ENCODE results near the gene DCDC1.

DCDC1 gene

GRCh38 chr11:31267720-31268119 is 101.8 kb downstream of the DCDC1 start:
- no peaks in the 10 kb centered on the region for H3K4me1 ChIP-seq (ENCODE audit: control insufficient read depth in 5 of 5, insufficient read depth in 5 of 5, low read length in 5 of 5)
- peaks cover 0 to 6% (median 3%) of the 10 kb centered on the region in 5 donors for H3K9me3 ChIP-seq (ENCODE audit: control insufficient read depth in 5 of 5, low read length in 5 of 5)
- no peaks in the 10 kb centered on the region for H3K27me3 ChIP-seq (ENCODE audit: control insufficient read depth in 5 of 5, insufficient read depth in 4 of 5, low read length in 5 of 5)
- H3K27ac ChIP-seq (ENCODE audit: low read depth, low read length), result no peak overlapping the region
- H3K36me3 ChIP-seq (ENCODE audit: control insufficient read depth in 5 of 5, insufficient read depth in 5 of 5, low read length in 5 of 5), result no peaks in the 10 kb centered on the region
- H3K9ac ChIP-seq (ENCODE audit: low read length in 5 of 5), result no peak overlapping the region
- no peak overlapping the region for H3K4me3 ChIP-seq (ENCODE audit: low read depth in 1 of 5, low read length in 5 of 5)

GRCh38 chr11:31264834-31265233 is 104.7 kb downstream of the DCDC1 start:
- Histone ChIP-seq H3K27me3 (ENCODE audit: control insufficient read depth in 5 of 5, insufficient read depth in 4 of 5, low read length in 5 of 5) (no peaks in the 10 kb centered on the region), H3K4me3 (ENCODE audit: low read depth in 1 of 5, low read length in 5 of 5) (no peak overlapping the region), H3K9ac (ENCODE audit: low read length in 5 of 5) (no peak overlapping the region), H3K27ac (ENCODE audit: low read depth, low read length) (no peak overlapping the region), H3K4me1 (ENCODE audit: control insufficient read depth in 5 of 5, insufficient read depth in 5 of 5, low read length in 5 of 5) (no peaks in the 10 kb centered on the region), H3K36me3 (ENCODE audit: control insufficient read depth in 5 of 5, insufficient read depth in 5 of 5, low read length in 5 of 5) (no peaks in the 10 kb centered on the region), H3K9me3 (ENCODE audit: control insufficient read depth in 5 of 5, low read length in 5 of 5) (peaks cover 0 to 2% (median 0%) of the 10 kb centered on the region in 5 donors)

DNA sequence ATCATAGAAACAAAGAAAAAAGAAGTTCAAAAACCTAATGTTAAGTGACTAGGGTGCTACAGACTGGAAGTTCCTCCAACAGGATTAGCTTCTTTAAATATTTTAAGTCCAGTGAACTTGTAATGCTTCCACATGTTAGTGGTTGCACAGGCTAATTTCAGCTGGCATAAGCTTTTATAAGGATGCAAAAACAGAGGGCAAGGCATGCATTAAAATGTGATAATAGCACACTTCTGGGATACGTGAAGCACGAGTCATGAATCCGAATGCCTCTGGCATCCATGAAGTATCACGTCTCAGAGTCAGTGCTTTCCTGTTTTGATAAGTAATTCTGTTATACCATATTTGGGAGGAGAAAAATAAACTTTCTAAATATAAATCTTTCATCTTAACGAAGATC is 106.8 kb downstream of the DCDC1 start:
- Histone ChIP-seq H3K4me3 (ENCODE audit: low read depth in 1 of 5, low read length in 5 of 5) (no peak overlapping the region), H3K9me3 (ENCODE audit: control insufficient read depth in 5 of 5, low read length in 5 of 5) (no peaks in the 10 kb centered on the region), H3K27me3 (ENCODE audit: control insufficient read depth in 5 of 5, insufficient read depth in 4 of 5, low read length in 5 of 5) (no peaks in the 10 kb centered on the region), H3K9ac (ENCODE audit: low read length in 5 of 5) (no peak overlapping the region), H3K27ac (ENCODE audit: low read depth, low read length) (no peak overlapping the region), H3K4me1 (ENCODE audit: control insufficient read depth in 5 of 5, insufficient read depth in 5 of 5, low read length in 5 of 5) (no peaks in the 10 kb centered on the region), H3K36me3 (ENCODE audit: control insufficient read depth in 5 of 5, insufficient read depth in 5 of 5, low read length in 5 of 5) (no peaks in the 10 kb centered on the region)

DNA sequence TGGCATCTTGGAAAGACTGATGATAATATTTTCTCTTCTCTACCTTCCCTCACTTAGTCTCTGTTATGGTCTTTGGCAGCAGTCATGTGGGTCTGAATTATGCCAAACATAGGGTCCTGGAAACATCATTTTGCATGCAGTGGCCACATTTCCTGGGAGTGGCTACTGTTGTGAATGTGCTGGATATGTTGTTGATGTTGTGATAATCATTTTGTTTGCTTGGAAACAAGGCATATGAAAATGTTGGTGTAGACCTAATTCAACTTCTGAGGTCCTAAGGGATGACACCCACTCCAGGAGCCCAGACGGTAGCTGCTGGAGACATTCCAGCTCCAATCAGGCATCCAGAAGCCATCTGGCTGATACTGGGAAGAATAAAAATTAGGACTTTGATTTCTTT is 109.7 kb downstream of the DCDC1 start:
- Histone ChIP-seq H3K36me3 (ENCODE audit: control insufficient read depth in 5 of 5, insufficient read depth in 5 of 5, low read length in 5 of 5) (no peaks in the 10 kb centered on the region), H3K27ac (ENCODE audit: low read depth, low read length) (no peak overlapping the region)

GRCh38 chr11:31254415-31254814 is 115.1 kb downstream of the DCDC1 start:
- no peaks in the 10 kb centered on the region for H3K9me3 ChIP-seq (ENCODE audit: control insufficient read depth in 5 of 5, low read length in 5 of 5)
- H3K27me3 ChIP-seq (ENCODE audit: control insufficient read depth in 5 of 5, insufficient read depth in 4 of 5, low read length in 5 of 5), result no peaks in the 10 kb centered on the region
- no peak overlapping the region for H3K27ac ChIP-seq (ENCODE audit: low read depth, low read length)
- H3K9ac ChIP-seq (ENCODE audit: low read length in 5 of 5), result no peak overlapping the region
- H3K4me3 ChIP-seq (ENCODE audit: low read depth in 1 of 5, low read length in 5 of 5), result no peak overlapping the region
- no peaks in the 10 kb centered on the region for H3K4me1 ChIP-seq (ENCODE audit: control insufficient read depth in 5 of 5, insufficient read depth in 5 of 5, low read length in 5 of 5)
- H3K36me3 ChIP-seq (ENCODE audit: control insufficient read depth in 5 of 5, insufficient read depth in 5 of 5, low read length in 5 of 5), result no peaks in the 10 kb centered on the region

More for the DNA sequence above, 109.7 kb downstream of the DCDC1 start:
- H3K4me3 ChIP-seq (ENCODE audit: low read depth in 1 of 5, low read length in 5 of 5), result no peak overlapping the region
- H3K9me3 ChIP-seq (ENCODE audit: control insufficient read depth in 5 of 5, low read length in 5 of 5), result no peaks in the 10 kb centered on the region
- no peak overlapping the region for H3K9ac ChIP-seq (ENCODE audit: low read length in 5 of 5)
- no peaks in the 10 kb centered on the region for H3K27me3 ChIP-seq (ENCODE audit: control insufficient read depth in 5 of 5, insufficient read depth in 4 of 5, low read length in 5 of 5)
- H3K4me1 ChIP-seq (ENCODE audit: control insufficient read depth in 5 of 5, insufficient read depth in 5 of 5, low read length in 5 of 5), result no peaks in the 10 kb centered on the region

DNA sequence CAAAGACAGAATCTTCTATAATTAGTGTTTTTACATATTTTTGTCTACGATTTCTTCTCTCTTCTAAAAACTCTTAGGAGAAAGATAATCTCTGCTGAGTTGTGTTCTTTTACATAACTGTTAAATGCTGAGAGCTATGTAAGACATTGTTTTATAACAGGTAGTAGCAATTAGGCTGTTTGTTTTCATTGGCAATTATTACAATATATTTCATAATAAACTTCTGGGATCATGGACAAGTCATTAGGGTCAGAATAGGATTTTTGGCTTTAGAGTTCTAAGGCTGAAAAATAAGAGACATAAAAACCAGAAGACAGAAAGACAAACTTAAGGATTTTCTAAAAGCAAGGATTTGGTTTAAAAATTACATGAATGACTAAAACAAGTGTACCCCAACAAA is 120.8 kb downstream of the DCDC1 start:
- H3K9ac ChIP-seq (ENCODE audit: low read length in 5 of 5), result no peak overlapping the region
- no peaks in the 10 kb centered on the region for H3K9me3 ChIP-seq (ENCODE audit: control insufficient read depth in 5 of 5, low read length in 5 of 5)
- H3K4me3 ChIP-seq (ENCODE audit: low read depth in 1 of 5, low read length in 5 of 5), result no peak overlapping the region
- no peaks in the 10 kb centered on the region for H3K27me3 ChIP-seq (ENCODE audit: control insufficient read depth in 5 of 5, insufficient read depth in 4 of 5, low read length in 5 of 5)
- peaks cover 0 to 6% (median 0%) of the 10 kb centered on the region in 5 donors for H3K4me1 ChIP-seq (ENCODE audit: control insufficient read depth in 5 of 5, insufficient read depth in 5 of 5, low read length in 5 of 5)
- no peaks in the 10 kb centered on the region for H3K36me3 ChIP-seq (ENCODE audit: control insufficient read depth in 5 of 5, insufficient read depth in 5 of 5, low read length in 5 of 5)
- H3K27ac ChIP-seq (ENCODE audit: low read depth, low read length), result no peak overlapping the region

GRCh38 chr11:31247321-31247720 is 122.2 kb downstream of the DCDC1 start:
- Histone ChIP-seq H3K27ac (ENCODE audit: low read depth, low read length) (no peak overlapping the region), H3K27me3 (ENCODE audit: control insufficient read depth in 5 of 5, insufficient read depth in 4 of 5, low read length in 5 of 5) (no peaks in the 10 kb centered on the region), H3K36me3 (ENCODE audit: control insufficient read depth in 5 of 5, insufficient read depth in 5 of 5, low read length in 5 of 5) (no peaks in the 10 kb centered on the region), H3K9ac (ENCODE audit: low read length in 5 of 5) (no peak overlapping the region), H3K4me1 (ENCODE audit: control insufficient read depth in 5 of 5, insufficient read depth in 5 of 5, low read length in 5 of 5) (peaks cover 0 to 6% (median 0%) of the 10 kb centered on the region in 5 donors), H3K4me3 (ENCODE audit: low read depth in 1 of 5, low read length in 5 of 5) (no peak overlapping the region), H3K9me3 (ENCODE audit: control insufficient read depth in 5 of 5, low read length in 5 of 5) (no peaks in the 10 kb centered on the region)

DNA sequence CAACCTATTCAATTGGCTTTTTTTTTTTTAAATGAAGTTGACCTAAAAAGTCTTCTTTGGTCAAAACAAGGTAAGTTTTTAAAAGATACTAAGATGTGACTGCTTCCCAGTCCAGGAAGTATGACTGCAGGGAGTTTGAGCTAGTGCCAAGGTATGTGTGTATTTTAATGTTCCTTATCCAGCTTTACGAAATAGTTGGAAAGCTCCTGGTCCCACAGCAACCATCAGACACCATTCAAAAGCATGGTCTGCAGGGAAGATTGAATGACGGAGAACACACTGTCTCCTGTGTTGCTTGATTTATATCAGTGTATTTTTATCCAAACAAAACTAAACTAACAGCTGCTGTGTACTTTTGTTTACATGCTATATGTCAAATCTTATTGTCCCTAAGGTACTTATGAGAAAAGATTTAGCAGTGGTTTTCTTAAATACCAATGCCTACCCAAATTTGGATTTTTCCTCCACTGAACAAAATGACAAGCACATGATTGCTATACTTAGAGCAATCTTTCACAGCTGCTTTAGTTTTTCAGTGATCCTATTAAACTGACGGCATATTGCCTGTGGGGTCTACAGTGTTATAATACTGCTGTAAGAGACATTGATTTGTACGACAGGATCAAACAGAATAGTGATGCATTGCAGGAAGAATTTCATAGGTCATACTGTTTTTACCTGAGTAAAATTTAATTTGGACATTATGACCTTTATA is 122.9 kb downstream of the DCDC1 start:
- peaks cover 0 to 6% (median 0%) of the 10 kb centered on the region in 5 donors for H3K4me1 ChIP-seq (ENCODE audit: control insufficient read depth in 5 of 5, insufficient read depth in 5 of 5, low read length in 5 of 5)
- H3K27me3 ChIP-seq (ENCODE audit: control insufficient read depth in 5 of 5, insufficient read depth in 4 of 5, low read length in 5 of 5), result no peaks in the 10 kb centered on the region
- no peak overlapping the region for H3K4me3 ChIP-seq (ENCODE audit: low read depth in 1 of 5, low read length in 5 of 5)
- no peaks in the 10 kb centered on the region for H3K36me3 ChIP-seq (ENCODE audit: control insufficient read depth in 5 of 5, insufficient read depth in 5 of 5, low read length in 5 of 5)
- H3K27ac ChIP-seq (ENCODE audit: low read depth, low read length), result no peak overlapping the region
- no peak overlapping the region for H3K9ac ChIP-seq (ENCODE audit: low read length in 5 of 5)
- H3K9me3 ChIP-seq (ENCODE audit: control insufficient read depth in 5 of 5, low read length in 5 of 5), result no peaks in the 10 kb centered on the region

GRCh38 chr11:31243706-31244105 is 125.8 kb downstream of the DCDC1 start:
- Histone ChIP-seq H3K9ac (ENCODE audit: low read length in 5 of 5) (no peak overlapping the region), H3K9me3 (ENCODE audit: control insufficient read depth in 5 of 5, low read length in 5 of 5) (no peaks in the 10 kb centered on the region), H3K27me3 (ENCODE audit: control insufficient read depth in 5 of 5, insufficient read depth in 4 of 5, low read length in 5 of 5) (no peaks in the 10 kb centered on the region), H3K4me1 (ENCODE audit: control insufficient read depth in 5 of 5, insufficient read depth in 5 of 5, low read length in 5 of 5) (peaks cover 0 to 6% (median 0%) of the 10 kb centered on the region in 5 donors), H3K4me3 (ENCODE audit: low read depth in 1 of 5, low read length in 5 of 5) (no peak overlapping the region), H3K27ac (ENCODE audit: low read depth, low read length) (no peak overlapping the region), H3K36me3 (ENCODE audit: control insufficient read depth in 5 of 5, insufficient read depth in 5 of 5, low read length in 5 of 5) (no peaks in the 10 kb centered on the region)

DNA sequence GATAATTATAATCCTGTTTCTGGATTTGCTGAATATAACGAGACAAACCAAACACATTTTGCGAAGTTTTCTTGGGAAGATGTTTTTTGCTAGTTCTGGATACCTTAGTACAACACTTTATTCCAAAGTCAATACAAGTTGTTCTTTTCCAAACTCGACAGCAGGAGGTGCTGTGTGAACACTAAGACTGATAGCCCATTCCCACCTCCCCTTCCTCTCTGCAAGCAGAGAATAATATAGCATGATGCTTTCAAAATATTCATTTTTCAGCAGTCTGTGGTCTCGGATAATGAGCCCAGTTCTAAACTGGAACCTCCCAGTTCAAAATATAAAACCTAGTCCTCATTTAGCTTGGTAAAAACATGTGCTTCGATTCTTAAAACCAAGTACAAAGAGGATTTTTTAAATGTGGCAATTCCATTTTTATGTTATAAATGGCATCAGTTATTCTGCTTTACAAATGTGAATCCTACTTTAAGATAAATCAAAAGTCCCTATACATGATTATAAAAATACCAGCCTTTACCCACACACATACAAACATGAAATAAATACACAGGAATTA is 129.1 kb downstream of the DCDC1 start:
- H3K9ac ChIP-seq (ENCODE audit: low read length in 5 of 5), result no peak overlapping the region
- no peaks in the 10 kb centered on the region for H3K4me1 ChIP-seq (ENCODE audit: control insufficient read depth in 5 of 5, insufficient read depth in 5 of 5, low read length in 5 of 5)
- H3K27me3 ChIP-seq (ENCODE audit: control insufficient read depth in 5 of 5, insufficient read depth in 4 of 5, low read length in 5 of 5), result no peaks in the 10 kb centered on the region

More for the DNA sequence above, 129.1 kb downstream of the DCDC1 start:
- no peaks in the 10 kb centered on the region for H3K9me3 ChIP-seq (ENCODE audit: control insufficient read depth in 5 of 5, low read length in 5 of 5)
- no peak overlapping the region for H3K4me3 ChIP-seq (ENCODE audit: low read depth in 1 of 5, low read length in 5 of 5)
- H3K36me3 ChIP-seq (ENCODE audit: control insufficient read depth in 5 of 5, insufficient read depth in 5 of 5, low read length in 5 of 5), result no peaks in the 10 kb centered on the region
- no peak overlapping the region for H3K27ac ChIP-seq (ENCODE audit: low read depth, low read length)
